IMR-90 (cell line): ENCODE data around the gene AGBL1. TPM values are rescaled to one million over a fixed set of nuclear protein-coding genes. Genes with fewer than 3 reads are reported as not detected.

Experiments
- ATAC-seq: fragments of 200-7000 bp; cut with Tn5 transposase; 2 replicates; pipeline ENCODE4 v1.9.1; 2020; ENCODE audit warnings: low read depth, mild to moderate bottlenecking, moderate library complexity
- BruUV-seq: library from RNA; stranded (reverse); fragments of 400-500 nt; replicated peaks from 2 replicates; lab custom pipeline; 2021; lab: Mats Ljungman, UMichigan
- CTCF ChIA-PET: fragments of 300-600 bp; formaldehyde crosslinking; extraction: SDS; loops from one replicate; lab custom pipeline; 2021; ENCODE audit warnings: antibody characterized with exemption; lab: Yijun Ruan, JAX
- POLR2A ChIA-PET: fragments of 300-600 bp; sonication (Branson Sonifier 250); formaldehyde crosslinking; loops from one replicate; lab custom pipeline; 2022; ENCODE audit warnings: antibody characterized with exemption; ENCODE audit not compliant: unreplicated experiment; lab: Charles Lee
- DNase-seq: peaks from one replicate; pipeline ENCODE4 v3.0.0; 2013
- H2AFZ ChIP-seq: replicated peaks from 2 replicates; pipeline ENCODE3; 2013; ENCODE audit warnings: low read length, mild to moderate bottlenecking; ENCODE audit not compliant: poor library complexity
- H2AK5ac ChIP-seq: 2 replicates; pipeline ENCODE4 v1.6.1; 2013; ENCODE audit warnings: low read depth, low read length, inconsistent platforms
- H2AK9ac ChIP-seq: replicated peaks from 2 replicates; pipeline ENCODE3; 2013; ENCODE audit warnings: mild to moderate bottlenecking, low read depth, low read length, moderate library complexity; ENCODE audit not compliant: poor library complexity
- H2BK120ac ChIP-seq: 2 replicates; pipeline ENCODE4 v1.6.1; 2013; ENCODE audit warnings: low read depth, low read length, inconsistent platforms
- H2BK15ac ChIP-seq: 3 replicates; pipeline ENCODE4 v1.6.1; 2013; ENCODE audit warnings: low read depth, low read length, inconsistent platforms
- H2BK20ac ChIP-seq: 2 replicates; pipeline ENCODE4 v1.6.1; 2013; ENCODE audit warnings: low read depth, mild to moderate bottlenecking, inconsistent platforms, low read length, moderate library complexity
- H2BK5ac ChIP-seq: 2 replicates; pipeline ENCODE4 v1.6.1; 2013; ENCODE audit warnings: mild to moderate bottlenecking, low read depth, low read length, inconsistent platforms; ENCODE audit not compliant: poor library complexity, severe bottlenecking
- H3K14ac ChIP-seq: replicated peaks from 2 replicates; pipeline ENCODE4 v1.6.1; 2013; ENCODE audit warnings: low read depth, low read length, inconsistent platforms
- H3K18ac ChIP-seq: 2 replicates; pipeline ENCODE4 v1.6.1; 2013; ENCODE audit warnings: low read depth, low read length, control low read depth
- H3K23ac ChIP-seq: 2 replicates; pipeline ENCODE4 v1.6.1; 2013; ENCODE audit warnings: low read depth, low read length, inconsistent platforms
- H3K27ac ChIP-seq: 2 replicates; pipeline ENCODE4 v1.5.1; 2013; ENCODE audit warnings: mild to moderate bottlenecking, control low read depth, low read length; ENCODE audit not compliant: insufficient read depth
- H3K27me3 ChIP-seq: 2 replicates; pipeline ENCODE4 v1.6.1; 2013; ENCODE audit warnings: low read length; ENCODE audit not compliant: control insufficient read depth, insufficient read depth
- H3K36me3 ChIP-seq: 2 replicates; pipeline ENCODE4 v1.6.1; 2013; ENCODE audit warnings: low read length, mixed read lengths; ENCODE audit not compliant: control insufficient read depth, insufficient read depth
- H3K4ac ChIP-seq: 2 replicates; pipeline ENCODE4 v1.6.1; 2013; ENCODE audit warnings: low read depth, low read length, inconsistent platforms
- H3K4me1 ChIP-seq: 2 replicates; pipeline ENCODE4 v1.6.1; 2013; ENCODE audit warnings: low read length, mixed read lengths; ENCODE audit not compliant: control insufficient read depth, insufficient read depth
- H3K4me2 ChIP-seq: 2 replicates; pipeline ENCODE4 v1.6.1; 2013; ENCODE audit warnings: low read depth, mild to moderate bottlenecking, control low read depth, low read length, moderate library complexity
- H3K4me3 ChIP-seq: 2 replicates; pipeline ENCODE4 v1.5.1; 2013; ENCODE audit warnings: low read depth, mild to moderate bottlenecking, control low read depth, low read length, moderate library complexity; ENCODE audit not compliant: insufficient read depth
- H3K56ac ChIP-seq: 2 replicates; pipeline ENCODE4 v1.6.1; 2013; ENCODE audit warnings: low read length, inconsistent platforms; ENCODE audit not compliant: insufficient read depth; ENCODE audit errors: extremely low read depth
- H3K79me1 ChIP-seq, 2 experiments: 2 replicates each; pipeline ENCODE4 v1.6.1; 2013; ENCODE audit warnings: low read length in 2 of 2, inconsistent platforms in 1 of 2, low read depth in 1 of 2
- H3K9ac ChIP-seq: 2 replicates; pipeline ENCODE4 v1.6.1; 2013; ENCODE audit warnings: low read depth, low read length, control low read depth
- H3K9me1 ChIP-seq: 2 replicates; pipeline ENCODE4 v1.6.1; 2013; ENCODE audit warnings: low read length, inconsistent platforms; ENCODE audit not compliant: insufficient read depth
- H3K9me3 ChIP-seq: 2 replicates; pipeline ENCODE4 v1.6.1; 2013; ENCODE audit warnings: low read length; ENCODE audit not compliant: control insufficient read depth, insufficient read depth
- H4K20me1 ChIP-seq: 2 replicates; pipeline ENCODE4 v1.6.1; 2013; ENCODE audit warnings: low read length, inconsistent platforms; ENCODE audit not compliant: insufficient read depth
- H4K5ac ChIP-seq: 2 replicates; pipeline ENCODE4 v1.6.1; 2013; ENCODE audit warnings: mild to moderate bottlenecking, low read depth, low read length, control low read depth
- H4K8ac ChIP-seq, 2 experiments: 2 replicates each; pipeline ENCODE4 v1.6.1; 2013; ENCODE audit warnings: low read depth in 2 of 2, low read length in 2 of 2, control low read depth in 1 of 2, inconsistent platforms in 1 of 2
- H4K91ac ChIP-seq: 2 replicates; pipeline ENCODE4 v1.6.1; 2013; ENCODE audit warnings: low read depth, low read length, inconsistent platforms; ENCODE audit not compliant: insufficient read depth
- MAFK ChIP-seq: IDR thresholded peaks from 2 replicates; pipeline ENCODE4 v1.6.1; 2012; ENCODE audit warnings: low read depth, low read length, improper control_type of control experiment
- MXI1 ChIP-seq: IDR thresholded peaks from 2 replicates; pipeline ENCODE4 v1.6.1; 2012; ENCODE audit warnings: low read depth, mild to moderate bottlenecking, low read length, moderate library complexity, borderline replicate concordance
- NFE2L2 ChIP-seq: fragments of 150-350 bp; IDR thresholded peaks from 2 replicates; pipeline ENCODE4 v1.6.1; 2016; ENCODE audit warnings: low read depth, mild to moderate bottlenecking, low read length
- RAD21 ChIP-seq: IDR thresholded peaks from 2 replicates; pipeline ENCODE4 v1.6.1; 2012; ENCODE audit warnings: low read length, improper control_type of control experiment
- SMC3 ChIP-seq: fragments of 150-350 bp; IDR thresholded peaks from 2 replicates; pipeline ENCODE4 v1.6.1; 2016; ENCODE audit warnings: low read depth, mild to moderate bottlenecking, antibody characterized with exemption, low read length, moderate library complexity
- WGBS, 2 experiments: methylation state at CpG; one replicate each; pipeline versions ENCODE4 v1.1.5 to v1.1.7; 2013; ENCODE audit warnings: missing lambda C conversion rate in 2 of 2; ENCODE audit not compliant: insufficient read length in 1 of 2; ENCODE audit errors: extremely low coverage in 2 of 2; 5-methylcytosine and 5-hydroxymethylcytosine counted together
- dilution Hi-C: fragments of 300-500 bp; cut with HindIII; formaldehyde crosslinking; loops from one replicate; pipeline ENCODE4 v1.14.3; 2018; ENCODE audit warnings: low sequenced_read_pairs; ENCODE audit not compliant: unreplicated experiment
- in situ Hi-C: fragments of 300-500 bp; cut with MboI; formaldehyde crosslinking; loops from 3 replicates; pipeline ENCODE4 v1.14.3; 2019; ENCODE audit warnings: low sequenced_read_pairs, inconsistent platforms, mixed read lengths
- intact Hi-C: fragments of 100-400 bp; cut with micrococcal nuclease; formaldehyde crosslinking; loops from 2 replicates; pipeline ENCODE4 v1.10.0; 2022
- polyA plus RNA-seq, 3 experiments: library from polyadenylated mRNA; depleted of rRNA; stranded (reverse); fragments of >200 nt; gene quantifications; 2 replicates each; pipeline ENCODE4 v1.2.3, GENCODE V29; 2012; ENCODE audit warnings: low replicate concordance in 1 of 3
- total RNA-seq: library from RNA; depleted of rRNA; stranded (reverse); fragments of >200 nt; gene quantifications from 2 replicates; pipeline ENCODE4 v1.2.3, GENCODE V29; 2012

Gene AGBL1
- total and polyA plus RNA-seq, 2 of the 4 experiments (the other 2 are of a cell fraction): not detected

- WGBS, 2 experiments: no CpG with 5 or more reads among the region's 3 CpGs
- Histone ChIP-seq H3K9me3 (peaks cover 7% of the 10 kb centered on the region), H3K56ac (no peak overlapping the region), H3K23ac (no peak overlapping the region), H4K8ac (no peak overlapping the region), H2AFZ (no peak overlapping the region), H3K4ac (no peak overlapping the region), H2BK20ac (no peak overlapping the region), H3K27ac (no peak overlapping the region), H3K27me3 (no peaks in the 10 kb centered on the region), H4K91ac (no peak overlapping the region), H3K9ac (no peak overlapping the region), H4K5ac (no peak overlapping the region), H2BK5ac (no peak overlapping the region), H3K79me1 (no peaks in the 10 kb centered on the region), H3K4me3 (no peak overlapping the region), H2BK120ac (no peak overlapping the region), H3K4me2 (no peak overlapping the region), H2AK5ac (no peak overlapping the region), H4K20me1 (no peaks in the 10 kb centered on the region), H3K36me3 (no peaks in the 10 kb centered on the region), H3K14ac (no peak overlapping the region), H2BK15ac (no peak overlapping the region), H2AK9ac (no peak overlapping the region), H3K18ac (no peak overlapping the region), H3K4me1 (no peaks in the 10 kb centered on the region), H3K9me1 (no peaks in the 10 kb centered on the region)
- no TSS peak for BruUV-seq
- no peak for DNase-seq
- ChIA-PET CTCF (no interaction called here), POLR2A (no interaction called here)
- ATAC-seq: no peak
- TF ChIP-seq NFE2L2 (no peak), MXI1 (no peak), RAD21 (no peak), MAFK (peak; percentile 91), SMC3 (no peak)
- in situ Hi-C loops (no loop called here), dilution Hi-C loops (no loop called here), intact Hi-C loops (no loop called here)
Observed at GRCh38 chr15:86700864-86701610, 621.4 kb downstream of the AGBL1 start.
